ENCODE measurements around the gene SLC37A1. TPM values are rescaled to one million over a fixed set of nuclear protein-coding genes. Genes with fewer than 3 reads are reported as not detected.

SLC37A1 gene
- total RNA-seq (10 to 100 TPM in 2 of 6 donors, 1 to 10 TPM in 4; 4.7 to 14.3 (median 6.9) TPM), polyA plus RNA-seq (10 to 100 TPM in 1 of 2 donors, 1 to 10 TPM in 1; 8.4 to 14.1 TPM)

- ATAC-seq = peak; percentile 15 to 65 (median 42)
- H3K4me3 ChIP-seq = peak within 1 kb of the TSS; percentile 72 to 90 (median 79)
- 11 to 17% methylated on average over 53 to 88 of the region's 88 CpGs for WGBS, 2 donors
- no peaks in the 10 kb centered on the region for H3K36me3 ChIP-seq
- intact Hi-C loops (cut with DNase I) = no loop called here
- H3K9me3 ChIP-seq = no peaks in the 10 kb centered on the region
- no peak for FAIRE-seq
- no peak for TF ChIP-seq CTCF (IDR thresholded peaks at IDR 0.05)
- peak in 2 of 6 donors; percentile 50 to 79 for DNase-seq
- H3K27ac ChIP-seq = peak within 1 kb of the TSS; percentile 70 to 88 (median 82)
- peaks cover 0 to 15% (median 0%) of the 10 kb centered on the region in 3 donors for H3K4me1 ChIP-seq
- no peaks in the 10 kb centered on the region for H3K27me3 ChIP-seq
Observed at GRCh38 chr21:42513151-42513984, at the start of gene SLC37A1. Gene SLC37A1, plus strand, starts transcription at chr21:42513852. Its CDS starts 4,603 bp downstream, at chr21:42518455.

GRCh38 chr21:42463861-42464515 lies 49.7 kb upstream of the SLC37A1 start:
- H3K4me3 ChIP-seq = no peak overlapping the region
- H3K9me3 ChIP-seq = no peaks in the 10 kb centered on the region
- no peak for FAIRE-seq
- peak overlapping the region in 1 of 4 donors; percentile 80 for H3K27ac ChIP-seq
- peaks cover 35 to 41% (median 40%) of the 10 kb centered on the region in 3 donors for H3K4me1 ChIP-seq
- H3K27me3 ChIP-seq = no peaks in the 10 kb centered on the region
- intact Hi-C loops (cut with DNase I) = no loop called here
- TF ChIP-seq CTCF (IDR thresholded peaks at IDR 0.05) = no peak
- WGBS, 2 donors = 87% methylated on average over 17 of the region's 17 CpGs
- H3K36me3 ChIP-seq = no peaks in the 10 kb centered on the region
- DNase-seq = peak in 1 of 6 donors; percentile 59
- ATAC-seq = no peak

- 24 to 26% methylated on average over 8 of the region's 8 CpGs for WGBS, 2 donors
- ATAC-seq (peak; percentile 53 to 81 (median 72)), DNase-seq (peak in 3 of 6 donors; percentile 33 to 56 (median 54)), FAIRE-seq (no peak)
- Histone ChIP-seq H3K4me1 (peaks cover 34 to 36% (median 35%) of the 10 kb centered on the region in 3 donors), H3K4me3 (no peak overlapping the region), H3K27ac (peak overlapping the region in 3 of 4 donors; percentile 4 to 80 (median 64)), H3K36me3 (no peaks in the 10 kb centered on the region), H3K27me3 (no peaks in the 10 kb centered on the region), H3K9me3 (no peaks in the 10 kb centered on the region)
- no peak for TF ChIP-seq CTCF (IDR thresholded peaks at IDR 0.05)
- intact Hi-C loops (cut with DNase I) = no loop called here
Observed at GRCh38 chr21:42465008-42465802, 48.4 kb upstream of the SLC37A1 start.

- Histone ChIP-seq H3K36me3 (no peaks in the 10 kb centered on the region), H3K4me1 (peaks cover 34 to 36% (median 35%) of the 10 kb centered on the region in 3 donors), H3K27me3 (no peaks in the 10 kb centered on the region), H3K9me3 (no peaks in the 10 kb centered on the region), H3K27ac (peak overlapping the region in 3 of 4 donors; percentile 4 to 80 (median 64)), H3K4me3 (no peak overlapping the region)
- WGBS, 2 donors = 93 to 95% methylated on average over 3 of the region's 3 CpGs
- no peak for TF ChIP-seq CTCF (IDR thresholded peaks at IDR 0.05)
- ATAC-seq (no peak), DNase-seq (no peak), FAIRE-seq (no peak)
- intact Hi-C loops (cut with DNase I) = no loop called here
Observed at GRCh38 chr21:42465803-42466127, 47.9 kb upstream of the SLC37A1 start.
